HEK293 (cell line): ENCODE measurements around the gene KCTD1.

Experiments
- CTCF ChIA-PET: fragments of 350-600 bp; formaldehyde crosslinking; extraction: SDS; loops from one replicate; lab custom pipeline; 2021; ENCODE audit warnings: antibody characterized with exemption; lab: Yijun Ruan, JAX
- POLR2A ChIA-PET: fragments of 300-600 bp; formaldehyde crosslinking; extraction: SDS; loops from one replicate; lab custom pipeline; 2020; ENCODE audit warnings: antibody characterized with exemption, inconsistent platforms; lab: Yijun Ruan, JAX
- H3K27ac ChIP-seq: fragments of 200-500 bp; sonication (Bioruptor generic); 2 replicates; pipeline ENCODE4 v1.5.1; 2014; ENCODE audit warnings: low read depth, low read length, control low read depth, inconsistent platforms; ENCODE audit errors: extremely low read depth
- H3K36me3 ChIP-seq, 2 experiments: fragments of 200-500 bp in 1 of 2; sonication (Bioruptor generic) in 1 of 2; 1 replicate in 1 of 2; 2 replicates in 1 of 2; pipeline ENCODE4 v1.5.1; 2014 to 2017; ENCODE audit warnings: inconsistent platforms in 2 of 2, low read length in 2 of 2; ENCODE audit not compliant: control insufficient read depth in 2 of 2, insufficient read depth in 1 of 2
- H3K4me1 ChIP-seq: fragments of 200-500 bp; sonication (Bioruptor generic); 2 replicates; pipeline ENCODE4 v1.5.1; 2014; ENCODE audit warnings: mild to moderate bottlenecking, low read length, inconsistent platforms; ENCODE audit not compliant: control insufficient read depth, insufficient read depth
- H3K4me3 ChIP-seq: 2 replicates; pipeline ENCODE4 v1.5.1; 2011; ENCODE audit warnings: low read depth, mild to moderate bottlenecking, control low read depth, low read length, moderate library complexity
- H3K9me3 ChIP-seq: fragments of 200-500 bp; sonication (Bioruptor generic); 2 replicates; pipeline ENCODE4 v1.5.1; 2014; ENCODE audit warnings: low read depth, low read length, inconsistent platforms; ENCODE audit not compliant: control insufficient read depth, insufficient read depth
- GLI4 ChIP-seq: fragments of 450-650 bp; formaldehyde crosslinking; IDR thresholded peaks from 2 replicates; pipeline ENCODE4 v1.5.1; 2016; ENCODE audit warnings: missing biosample characterization, missing genetic modification characterization
- GLIS1 ChIP-seq: fragments of 450-650 bp; formaldehyde crosslinking; IDR thresholded peaks from 2 replicates; pipeline ENCODE4 v1.5.1; 2016; ENCODE audit warnings: missing biosample characterization, missing genetic modification characterization
- PRDM6 ChIP-seq: fragments of 450-650 bp; formaldehyde crosslinking; IDR thresholded peaks from 2 replicates; pipeline ENCODE4 v1.5.1; 2017; ENCODE audit warnings: missing biosample characterization, missing genetic modification characterization
- SCRT1 ChIP-seq: fragments of 450-650 bp; formaldehyde crosslinking; IDR thresholded peaks from 2 replicates; pipeline ENCODE4 v1.5.1; 2016; ENCODE audit warnings: missing biosample characterization, missing genetic modification characterization, borderline replicate concordance
- ZBTB1 ChIP-seq: fragments of 450-650 bp; formaldehyde crosslinking; IDR thresholded peaks from 2 replicates; pipeline ENCODE4 v1.5.1; 2016; ENCODE audit warnings: missing biosample characterization, missing genetic modification characterization
- ZBTB10 ChIP-seq: fragments of 450-650 bp; formaldehyde crosslinking; IDR thresholded peaks from 2 replicates; pipeline ENCODE4 v1.5.1; 2016; ENCODE audit warnings: missing biosample characterization, missing genetic modification characterization
- ZNF132 ChIP-seq: fragments of 450-650 bp; formaldehyde crosslinking; IDR thresholded peaks from 2 replicates; pipeline ENCODE4 v1.5.1; 2017; ENCODE audit warnings: missing biosample characterization, missing genetic modification characterization, borderline replicate concordance
- ZNF155 ChIP-seq: fragments of 450-650 bp; formaldehyde crosslinking; IDR thresholded peaks from 2 replicates; pipeline ENCODE4 v1.5.1; 2016; ENCODE audit warnings: missing biosample characterization, missing genetic modification characterization
- ZNF174 ChIP-seq: fragments of 450-650 bp; formaldehyde crosslinking; IDR thresholded peaks from 2 replicates; pipeline ENCODE4 v1.5.0; 2017; ENCODE audit warnings: missing biosample characterization, mild to moderate bottlenecking, missing genetic modification characterization
- ZNF2 ChIP-seq: fragments of 450-650 bp; formaldehyde crosslinking; IDR thresholded peaks from 2 replicates; pipeline ENCODE4 v1.5.1; 2016; ENCODE audit warnings: missing biosample characterization, missing genetic modification characterization
- ZNF324 ChIP-seq: fragments of 450-650 bp; formaldehyde crosslinking; IDR thresholded peaks from 2 replicates; pipeline ENCODE4 v1.5.1; 2016; ENCODE audit warnings: missing biosample characterization, missing genetic modification characterization
- ZNF510 ChIP-seq: fragments of 450-650 bp; formaldehyde crosslinking; IDR thresholded peaks from 2 replicates; pipeline ENCODE4 v1.5.1; 2018; ENCODE audit warnings: mild to moderate bottlenecking, missing genetic modification characterization, missing biosample characterization; ENCODE audit not compliant: insufficient replicate concordance
- ZNF530 ChIP-seq: fragments of 450-650 bp; formaldehyde crosslinking; IDR thresholded peaks from 2 replicates; pipeline ENCODE4 v1.5.1; 2016; ENCODE audit warnings: low read depth, missing biosample characterization, missing genetic modification characterization
- ZNF677 ChIP-seq: fragments of 450-650 bp; IDR thresholded peaks from 2 replicates; pipeline ENCODE4 v1.5.0; 2018; ENCODE audit warnings: missing biosample characterization, mild to moderate bottlenecking, missing genetic modification characterization, moderate library complexity
- TF ChIP-seq, protein P1 (sequence below): fragments of 450-650 bp; formaldehyde crosslinking; IDR thresholded peaks from 2 replicates; pipeline ENCODE4 v1.5.1; 2016; ENCODE audit warnings: missing biosample characterization, missing genetic modification characterization

Gene KCTD1

DNA sequence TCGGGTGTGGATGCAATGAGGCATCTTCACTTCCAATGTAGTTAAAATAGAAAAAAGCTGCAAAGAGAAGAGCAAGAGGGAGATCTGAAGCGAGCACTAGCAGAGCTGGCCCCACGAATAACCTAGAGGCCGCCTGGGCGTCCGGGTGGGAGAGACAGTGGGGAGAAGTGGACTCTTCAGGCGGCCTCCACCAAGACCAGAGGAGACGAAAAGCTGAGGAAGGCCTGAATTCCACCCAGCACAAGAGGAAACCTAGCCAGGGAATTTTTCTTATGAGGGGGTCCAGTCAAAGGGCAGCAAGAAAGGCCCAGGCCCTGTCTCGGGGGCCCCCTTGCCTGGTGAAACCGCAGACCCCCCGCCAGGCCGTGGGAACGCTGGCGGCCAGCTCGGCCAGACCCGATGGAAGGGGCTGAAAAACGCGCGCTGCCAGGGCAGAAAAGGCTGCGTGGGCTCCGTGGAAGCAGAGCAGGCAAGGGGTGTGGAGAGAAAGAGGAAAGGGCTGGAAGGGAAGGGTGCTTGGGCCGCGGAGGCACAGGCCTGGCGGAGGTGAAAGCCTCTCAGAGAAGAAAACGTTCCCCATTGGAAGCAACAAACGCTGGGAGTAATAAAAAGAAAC, 69.2 kb downstream of the KCTD1 start:
- 0 out of 2 replicates have a peak, but pooled peaks cover 3% of the 10 kb centered on the region for H3K4me1 ChIP-seq
- POLR2A ChIA-PET: no interaction called here

DNA sequence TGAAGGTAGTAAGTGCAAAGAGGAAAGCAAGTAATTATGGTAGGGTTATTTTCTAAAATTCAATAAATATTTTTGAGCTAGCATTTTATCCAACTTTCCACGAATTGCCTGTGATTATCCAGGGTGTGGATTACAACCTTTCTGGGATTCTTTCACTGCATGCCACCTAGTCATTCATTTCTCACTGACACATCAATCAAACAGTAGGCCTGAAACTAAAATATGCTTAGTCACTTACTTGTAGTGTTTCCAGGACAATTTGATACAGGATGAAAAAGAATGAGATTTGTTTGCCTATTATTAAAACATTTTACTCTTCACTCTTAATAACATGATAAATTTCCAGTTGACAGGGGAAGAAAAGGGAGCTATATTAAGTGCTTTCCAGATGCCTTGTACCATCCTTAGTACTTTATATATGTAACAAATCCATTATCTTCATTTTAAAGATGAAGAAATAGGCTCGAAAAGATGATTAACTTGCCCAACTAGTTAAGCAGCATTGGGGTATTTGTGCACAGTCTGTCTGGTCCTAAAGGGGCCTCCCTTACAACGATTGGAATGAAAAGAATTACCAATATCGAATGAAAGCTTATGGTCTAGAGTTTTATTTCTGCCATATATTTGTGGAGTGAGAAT, 70.4 kb downstream of the KCTD1 start:
- no peak overlapping the region for H3K4me3 ChIP-seq
- peaks cover 0 to 6% of the 10 kb centered on the region in 2 experiments; a peak in 2 of 3 replicates for H3K36me3 ChIP-seq
- ChIA-PET POLR2A (no interaction called here), CTCF (interaction anchor here (0.9 to 1.1 kb wide), 2 partner anchors 9 to 28 kb away, joined by 3 to 4 read pairs; no protein-coding TSS in a partner anchor)
- H3K27ac ChIP-seq: no peak overlapping the region
- H3K4me1 ChIP-seq: 0 out of 2 replicates have a peak, but pooled peaks cover 3% of the 10 kb centered on the region
- TF ChIP-seq ZNF510 (tag by site-specific recombination) (no peak), SCRT1 (no peak), GLI4 (tag by site-specific recombination) (no peak), ZNF174 (tag by site-specific recombination) (no peak), ZBTB10 (no peak), ZNF2 (tag by site-specific recombination) (no peak), ZNF155 (tag by site-specific recombination) (no peak)
- TF ChIP-seq, protein P1, sequence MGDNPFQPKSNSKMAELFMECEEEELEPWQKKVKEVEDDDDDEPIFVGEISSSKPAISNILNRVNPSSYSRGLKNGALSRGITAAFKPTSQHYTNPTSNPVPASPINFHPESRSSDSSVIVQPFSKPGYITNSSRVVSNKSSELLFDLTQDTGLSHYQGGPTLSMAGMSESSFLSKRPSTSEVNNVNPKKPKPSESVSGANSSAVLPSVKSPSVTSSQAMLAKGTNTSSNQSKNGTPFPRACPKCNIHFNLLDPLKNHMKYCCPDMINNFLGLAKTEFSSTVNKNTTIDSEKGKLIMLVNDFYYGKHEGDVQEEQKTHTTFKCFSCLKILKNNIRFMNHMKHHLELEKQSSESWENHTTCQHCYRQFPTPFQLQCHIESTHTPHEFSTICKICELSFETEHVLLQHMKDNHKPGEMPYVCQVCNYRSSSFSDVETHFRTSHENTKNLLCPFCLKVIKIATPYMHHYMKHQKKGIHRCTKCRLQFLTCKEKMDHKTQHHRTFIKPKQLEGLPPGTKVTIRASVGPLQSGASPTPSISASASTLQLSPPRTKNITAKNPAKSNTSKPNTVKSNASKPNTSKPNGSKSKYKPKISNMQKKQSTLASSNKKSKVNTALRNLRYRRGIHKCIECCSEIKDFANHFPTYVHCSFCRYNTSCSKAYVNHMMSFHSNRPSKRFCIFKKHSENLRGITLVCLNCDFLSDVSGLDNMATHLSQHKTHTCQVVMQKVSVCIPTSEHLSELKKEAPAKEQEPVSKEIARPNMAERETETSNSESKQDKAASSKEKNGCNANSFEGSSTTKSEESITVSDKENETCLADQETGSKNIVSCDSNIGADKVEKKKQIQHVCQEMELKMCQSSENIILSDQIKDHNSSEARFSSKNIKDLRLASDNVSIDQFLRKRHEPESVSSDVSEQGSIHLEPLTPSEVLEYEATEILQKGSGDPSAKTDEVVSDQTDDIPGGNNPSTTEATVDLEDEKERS (tag by site-specific recombination): no peak
- no peaks in the 10 kb centered on the region for H3K9me3 ChIP-seq

More for the DNA sequence above, 69.2 kb downstream of the KCTD1 start:
- Histone ChIP-seq H3K4me3 (no peak overlapping the region), H3K36me3 (peaks cover 0 to 6% of the 10 kb centered on the region in 2 experiments; a peak in 2 of 3 replicates), H3K9me3 (no peaks in the 10 kb centered on the region), H3K27ac (no peak overlapping the region)
- TF ChIP-seq PRDM6 (tag by site-specific recombination) (no peak), ZNF324 (tag by site-specific recombination) (no peak), ZNF677 (tag by site-specific recombination) (no peak), GLIS1 (tag by site-specific recombination) (no peak), ZNF155 (tag by site-specific recombination) (no peak), ZBTB1 (tag by site-specific recombination) (no peak), ZNF530 (tag by site-specific recombination) (no peak), ZNF132 (tag by site-specific recombination) (no peak)
- CTCF ChIA-PET: interaction anchor here (0.6 to 1.1 kb wide), 2 partner anchors 10 to 12 kb away, joined by 3 to 4 read pairs; no protein-coding TSS in a partner anchor
